CD14-positive monocyte (primary cell): ENCODE data around the gene ANTKMT. TPM values are rescaled to one million over a fixed set of nuclear protein-coding genes. Genes with fewer than 3 reads are reported as not detected.

Source experiments
- DNase-seq, 3 donors: peaks; one replicate each; pipeline ENCODE4 v3.0.0-alpha.2; 2011 to 2022
- H2AFZ ChIP-seq: 2 replicates; pipeline ENCODE4 v1.6.0; 2012; ENCODE audit warnings: mild to moderate bottlenecking, low read depth, low read length, inconsistent platforms; ENCODE audit not compliant: insufficient read depth, poor library complexity, severe bottlenecking
- H3K27ac ChIP-seq, 2 donors: 1 replicate in 1 of 2; 2 replicates in 1 of 2; pipeline ENCODE4 v1.5.1; 2012 to 2013; ENCODE audit warnings: low read length in 2 of 2, control low read depth in 1 of 2, inconsistent platforms in 1 of 2, low read depth in 1 of 2, mild to moderate bottlenecking in 1 of 2
- H3K27me3 ChIP-seq, 2 donors: one replicate each; pipeline versions ENCODE4 v1.6.0 to v1.6.1; 2011 to 2013; ENCODE audit warnings: low read length in 2 of 2; ENCODE audit not compliant: control insufficient read depth in 2 of 2, insufficient read depth in 2 of 2
- H3K36me3 ChIP-seq, 2 donors: replicated peaks in 1 of 2; 1 replicate in 1 of 2; 2 replicates in 1 of 2; pipeline versions ENCODE4 v1.5.1 to v1.6.1; 2012 to 2013; ENCODE audit warnings: low read length in 2 of 2, control low read depth in 1 of 2, inconsistent platforms in 1 of 2, mild to moderate bottlenecking in 1 of 2; ENCODE audit not compliant: insufficient read depth in 2 of 2, control insufficient read depth in 1 of 2
- H3K4me1 ChIP-seq, 2 donors: 1 replicate in 1 of 2; 2 replicates in 1 of 2; pipeline versions ENCODE4 v1.5.1 to v1.6.1; 2012 to 2013; ENCODE audit warnings: low read length in 2 of 2, control low read depth in 1 of 2, inconsistent platforms in 1 of 2, mild to moderate bottlenecking in 1 of 2, moderate library complexity in 1 of 2; ENCODE audit not compliant: insufficient read depth in 2 of 2, control insufficient read depth in 1 of 2
- H3K4me2 ChIP-seq: replicated peaks from 2 replicates; pipeline ENCODE3; 2012; ENCODE audit warnings: low read length, moderate library complexity, mild to moderate bottlenecking; ENCODE audit not compliant: poor library complexity, severe bottlenecking; ENCODE audit errors: extremely low read depth
- H3K4me3 ChIP-seq, 3 experiments: fragments of 200-600 bp in 1 of 3; sonication (generic) in 1 of 3; replicated peaks in 1 of 3; 1 replicate in 2 of 3; 2 replicates in 1 of 3; pipeline ENCODE4 v1.5.1; 2011 to 2013; ENCODE audit warnings: low read length in 3 of 3, mild to moderate bottlenecking in 3 of 3, control low read depth in 2 of 3, low read depth in 2 of 3, inconsistent platforms in 1 of 3, moderate library complexity in 1 of 3
- H3K79me2 ChIP-seq: 2 replicates; pipeline ENCODE4 v1.6.0; 2012; ENCODE audit warnings: mild to moderate bottlenecking, control low read depth, inconsistent platforms, low read length, moderate library complexity; ENCODE audit not compliant: insufficient read depth
- H3K9ac ChIP-seq: 2 replicates; pipeline ENCODE4 v1.6.0; 2017; ENCODE audit warnings: low read length, mild to moderate bottlenecking; ENCODE audit not compliant: insufficient read depth, poor library complexity, severe bottlenecking
- H3K9me3 ChIP-seq, 2 donors: replicated peaks in 1 of 2; 1 replicate in 1 of 2; 2 replicates in 1 of 2; pipeline versions ENCODE4 v1.5.1 to v1.6.1; 2012 to 2013; ENCODE audit warnings: low read length in 2 of 2, control low read depth in 1 of 2; ENCODE audit not compliant: control insufficient read depth in 1 of 2, insufficient read depth in 1 of 2
- H4K20me1 ChIP-seq: 2 replicates; pipeline ENCODE4 v1.6.0; 2012; ENCODE audit warnings: mild to moderate bottlenecking, low read length, control low read depth, moderate library complexity; ENCODE audit not compliant: insufficient read depth
- H3K27ac Mint-ChIP-seq, 7 donors: one replicate each; pipeline ENCODE4 v1.8.0; 2020; ENCODE audit warnings: mild to moderate bottlenecking in 7 of 7, mixed read lengths in 7 of 7, moderate library complexity in 6 of 7, inconsistent platforms in 2 of 7
- H3K27me3 Mint-ChIP-seq, 3 donors: one replicate each; pipeline ENCODE4 v1.8.0; 2021 to 2022; ENCODE audit warnings: low read depth in 3 of 3, mild to moderate bottlenecking in 3 of 3, mixed read lengths in 3 of 3, moderate library complexity in 3 of 3, inconsistent platforms in 1 of 3
- H3K36me3 Mint-ChIP-seq, 2 donors: one replicate each; pipeline ENCODE4 v1.8.0; 2020; ENCODE audit warnings: mixed read lengths in 2 of 2, inconsistent platforms in 1 of 2, mild to moderate bottlenecking in 1 of 2
- H3K4me1 Mint-ChIP-seq: one replicate; pipeline ENCODE4 v1.8.0; 2020; ENCODE audit warnings: mild to moderate bottlenecking, mixed read lengths
- H3K4me3 Mint-ChIP-seq, 2 donors: one replicate each; pipeline ENCODE4 v1.8.0; 2020; ENCODE audit warnings: mild to moderate bottlenecking in 2 of 2, mixed read lengths in 2 of 2, moderate library complexity in 1 of 2
- H3K9me3 Mint-ChIP-seq, 7 donors: one replicate each; pipeline ENCODE4 v1.8.0; 2020 to 2022; ENCODE audit warnings: mixed read lengths in 7 of 7, mild to moderate bottlenecking in 6 of 7, moderate library complexity in 6 of 7, inconsistent platforms in 2 of 7
- WGBS: methylation state at CpG from one replicate; pipeline ENCODE4 v1.1.5; 2013; ENCODE audit warnings: missing lambda C conversion rate; ENCODE audit not compliant: insufficient coverage; 5-methylcytosine and 5-hydroxymethylcytosine counted together
- intact Hi-C, 2 donors: fragments of 100-400 bp; cut with micrococcal nuclease; formaldehyde crosslinking; loops; one replicate each; pipeline versions ENCODE4 v1.15.0 to v1.15.1; 2023
- polyA plus RNA-seq, 3 donors: library from polyadenylated mRNA; depleted of rRNA in 1 of 3; unstranded in 2 of 3; stranded (reverse) in 1 of 3; fragments of 300-500 nt in 2 of 3; fragments of >200 nt in 1 of 3; fragmentation: Illumina TruSeq in 2 of 3; gene quantifications; 1 replicate in 2 of 3; 2 replicates in 1 of 3; pipeline ENCODE4 v1.2.3, GENCODE V29; 2012 to 2021
- TF ChIP-seq, protein P1 (sequence below): fragments of 200-600 bp; IDR thresholded peaks from one replicate; pipeline ENCODE4 v1.8.0; 2022; ENCODE audit warnings: antibody characterized with exemption, mild to moderate bottlenecking

Gene ANTKMT
- polyA plus RNA-seq, 3 donors, result 21.5 to 56.3 (median 34.4) TPM

DNA sequence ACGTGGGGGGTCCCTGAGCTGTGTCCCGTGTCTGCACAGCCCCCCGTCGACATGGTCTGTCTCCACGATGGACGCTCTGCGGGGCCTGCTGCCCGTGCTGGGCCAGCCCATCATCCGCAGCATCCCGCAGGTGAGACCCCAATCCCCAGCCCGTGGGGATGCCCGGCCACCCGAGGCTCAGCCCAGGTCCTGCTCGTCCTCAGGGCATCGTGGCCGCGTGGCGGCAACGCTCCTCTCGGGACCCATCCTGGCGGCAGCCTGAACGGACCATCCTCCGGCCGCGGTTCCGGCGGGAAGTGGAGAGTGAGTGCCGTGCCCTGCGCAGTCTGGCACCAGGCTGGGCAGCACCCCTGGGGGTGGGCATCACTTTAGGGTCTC lies 44.5 kb downstream of the ANTKMT start:
- peak overlapping the region in 1 of 7 donors; percentile 77 for H3K27ac Mint-ChIP-seq
- H3K36me3 Mint-ChIP-seq, result no peaks in the 10 kb centered on the region
- Histone ChIP-seq H3K4me3 (no peak overlapping the region), H3K27me3 (peaks cover 0 to 2% of the 10 kb centered on the region in 2 donors), H3K9me3 (no peaks in the 10 kb centered on the region), H3K36me3 (no peaks in the 10 kb centered on the region), H3K27ac (no peak overlapping the region), H3K79me2 (no peaks in the 10 kb centered on the region), H4K20me1 (no peaks in the 10 kb centered on the region), H3K4me2 (no peak overlapping the region), H3K4me1 (no peaks in the 10 kb centered on the region), H2AFZ (no peak overlapping the region), H3K9ac (no peak overlapping the region)
- no peaks in the 10 kb centered on the region for H3K4me1 Mint-ChIP-seq
- no peak overlapping the region for H3K4me3 Mint-ChIP-seq
- H3K9me3 Mint-ChIP-seq, result no peaks in the 10 kb centered on the region
- intact Hi-C loops, result no loop called here
- no peak for DNase-seq
- 98% methylated on average over 28 of the region's 29 CpGs for WGBS
- H3K27me3 Mint-ChIP-seq, result peaks cover 0 to 11% (median 1%) of the 10 kb centered on the region in 3 donors
- TF ChIP-seq, protein P1, sequence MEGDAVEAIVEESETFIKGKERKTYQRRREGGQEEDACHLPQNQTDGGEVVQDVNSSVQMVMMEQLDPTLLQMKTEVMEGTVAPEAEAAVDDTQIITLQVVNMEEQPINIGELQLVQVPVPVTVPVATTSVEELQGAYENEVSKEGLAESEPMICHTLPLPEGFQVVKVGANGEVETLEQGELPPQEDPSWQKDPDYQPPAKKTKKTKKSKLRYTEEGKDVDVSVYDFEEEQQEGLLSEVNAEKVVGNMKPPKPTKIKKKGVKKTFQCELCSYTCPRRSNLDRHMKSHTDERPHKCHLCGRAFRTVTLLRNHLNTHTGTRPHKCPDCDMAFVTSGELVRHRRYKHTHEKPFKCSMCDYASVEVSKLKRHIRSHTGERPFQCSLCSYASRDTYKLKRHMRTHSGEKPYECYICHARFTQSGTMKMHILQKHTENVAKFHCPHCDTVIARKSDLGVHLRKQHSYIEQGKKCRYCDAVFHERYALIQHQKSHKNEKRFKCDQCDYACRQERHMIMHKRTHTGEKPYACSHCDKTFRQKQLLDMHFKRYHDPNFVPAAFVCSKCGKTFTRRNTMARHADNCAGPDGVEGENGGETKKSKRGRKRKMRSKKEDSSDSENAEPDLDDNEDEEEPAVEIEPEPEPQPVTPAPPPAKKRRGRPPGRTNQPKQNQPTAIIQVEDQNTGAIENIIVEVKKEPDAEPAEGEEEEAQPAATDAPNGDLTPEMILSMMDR, result no peak

DNA sequence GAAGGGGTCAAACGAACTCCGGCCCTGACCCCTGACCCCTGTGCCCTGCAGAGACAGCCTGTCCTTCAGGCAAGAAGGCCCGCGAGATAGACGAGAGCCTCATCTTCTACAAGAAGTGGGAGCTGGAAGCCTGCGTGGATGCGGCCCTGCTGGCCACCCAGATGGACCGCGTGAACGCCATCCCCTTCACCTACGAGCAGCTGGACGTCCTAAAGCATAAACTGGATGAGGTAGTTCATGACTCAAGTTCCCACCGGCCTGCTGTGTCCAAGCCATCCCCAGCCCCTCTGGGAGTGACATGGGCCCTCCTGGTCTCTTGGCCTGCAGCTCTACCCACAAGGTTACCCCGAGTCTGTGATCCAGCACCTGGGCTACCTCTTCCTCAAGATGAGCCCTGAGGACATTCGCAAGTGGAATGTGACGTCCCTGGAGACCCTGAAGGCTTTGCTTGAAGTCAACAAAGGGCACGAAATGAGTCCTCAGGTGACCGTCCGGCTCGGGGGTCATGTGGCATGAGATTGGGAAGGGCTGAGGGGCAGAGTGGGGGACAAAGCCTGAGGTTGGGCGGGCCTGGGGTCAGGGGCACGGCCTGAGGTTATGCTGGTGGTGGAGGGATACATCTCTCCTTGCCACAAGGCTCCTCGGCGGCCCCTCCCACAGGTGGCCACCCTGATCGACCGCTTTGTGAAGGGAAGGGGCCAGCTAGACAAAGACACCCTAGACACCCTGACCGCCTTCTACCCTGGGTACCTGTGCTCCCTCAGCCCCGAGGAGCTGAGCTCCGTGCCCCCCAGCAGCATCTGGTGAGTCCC lies 45.3 kb downstream of the ANTKMT start:
- TF ChIP-seq, protein P1, result no peak
- no peaks in the 10 kb centered on the region for H3K4me1 Mint-ChIP-seq
- peaks cover 0 to 2% of the 10 kb centered on the region in 2 donors for H3K27me3 ChIP-seq
- intact Hi-C loops, result no loop called here
- H3K36me3 Mint-ChIP-seq, result no peaks in the 10 kb centered on the region
- no peak overlapping the region for H3K9ac ChIP-seq
- no peaks in the 10 kb centered on the region for H4K20me1 ChIP-seq
- H3K9me3 ChIP-seq, result no peaks in the 10 kb centered on the region
- no peak overlapping the region for H3K27ac ChIP-seq
- no peaks in the 10 kb centered on the region for H3K36me3 ChIP-seq
- peak overlapping the region in 1 of 7 donors; percentile 33 for H3K27ac Mint-ChIP-seq
- H3K27me3 Mint-ChIP-seq, result peaks cover 0 to 11% (median 1%) of the 10 kb centered on the region in 3 donors
- H3K4me1 ChIP-seq, result no peaks in the 10 kb centered on the region
- no peak overlapping the region for H3K4me3 ChIP-seq
- WGBS, result 93% methylated on average over 23 of the region's 29 CpGs
- no peaks in the 10 kb centered on the region for H3K9me3 Mint-ChIP-seq
- no peak overlapping the region for H3K4me3 Mint-ChIP-seq
- DNase-seq, result no peak
- no peak overlapping the region for H3K4me2 ChIP-seq
- H3K79me2 ChIP-seq, result no peaks in the 10 kb centered on the region
- H2AFZ ChIP-seq, result no peak overlapping the region
